GM19467 (cell line): ENCODE measurements around the gene YWHAB.
"Not testable (repeated sequence)": the region's sequence is repeated elsewhere in the genome, so short reads cannot be mapped to it uniquely, and the experiment has no call there.

Experiments
- ATAC-seq: cut with Tn5 transposase; IDR thresholded peaks from one replicate; pipeline ENCODE4 v1.9.1; 2021; ENCODE audit warnings: mild to moderate bottlenecking, moderate library complexity; ENCODE audit not compliant: unreplicated experiment

YWHAB gene

DNA sequence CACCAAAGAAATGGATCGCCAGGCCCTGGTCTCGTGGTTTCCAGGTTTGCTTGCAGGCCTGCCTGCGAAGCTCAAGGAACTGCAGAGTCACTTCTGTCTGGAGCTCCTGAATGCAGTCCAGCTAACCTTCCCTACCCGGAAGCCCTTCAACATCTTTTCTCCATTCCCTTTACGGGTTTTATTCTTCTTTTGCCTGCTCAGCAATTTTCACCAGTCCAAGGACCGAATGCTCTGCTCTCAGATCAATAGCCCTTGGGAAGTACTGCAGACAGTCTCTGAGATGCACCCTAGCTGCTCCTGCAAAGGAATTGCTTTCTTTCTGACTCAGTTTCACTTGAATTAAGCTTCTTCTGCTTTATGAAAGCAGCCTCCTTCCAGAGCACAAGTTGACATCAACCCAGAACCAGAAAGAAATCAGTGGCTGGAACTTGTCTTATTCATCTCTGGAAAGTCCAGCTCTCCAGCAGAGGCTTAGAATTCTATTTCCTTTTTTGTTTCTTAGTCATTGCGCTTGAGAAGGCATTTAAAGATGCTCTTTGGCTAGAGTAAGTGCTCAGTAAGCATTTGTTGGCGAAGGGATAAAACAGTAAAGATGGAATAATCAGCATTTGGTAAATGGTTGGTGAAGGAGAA is 18.7 kb upstream of the YWHAB start:
- no peak for ATAC-seq

DNA sequence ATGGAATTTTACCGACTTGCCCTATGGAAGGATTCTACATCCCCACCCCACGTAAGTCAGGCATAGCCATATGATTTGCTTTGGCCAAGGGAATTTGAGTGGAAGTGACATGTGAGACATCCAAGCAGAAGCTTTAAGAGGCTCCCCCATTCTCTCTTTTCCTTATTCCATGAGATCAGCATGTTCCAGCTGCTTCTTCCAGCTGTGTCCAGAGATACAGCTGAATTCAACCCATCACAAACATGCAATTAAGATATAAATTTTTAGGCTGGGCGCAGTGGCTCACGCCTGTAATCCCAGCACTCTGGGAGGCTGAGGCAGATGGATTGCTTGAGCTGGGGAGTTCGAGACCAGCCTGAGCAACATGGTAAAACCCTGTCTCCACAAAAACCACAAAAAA is 16.0 kb upstream of the YWHAB start:
- ATAC-seq, result no peak

DNA sequence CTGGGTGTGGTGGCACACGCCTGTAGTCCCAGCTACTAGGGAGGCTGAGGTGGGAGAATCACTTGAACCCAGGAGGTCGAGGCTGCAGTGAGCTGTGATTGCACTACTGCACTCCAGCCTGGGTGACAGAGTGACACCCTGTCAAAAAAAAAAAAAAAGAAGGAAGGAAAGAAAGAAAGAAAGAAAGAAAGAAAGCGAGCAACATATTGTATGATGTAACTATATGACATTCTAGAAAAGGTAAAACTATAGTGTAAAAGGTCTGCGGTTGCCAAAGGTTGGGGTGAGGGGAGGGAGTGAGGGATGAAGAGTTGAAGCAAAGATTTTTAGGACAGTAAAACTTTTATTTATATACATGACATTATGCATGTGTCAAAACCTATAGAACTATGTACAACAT is 3.1 kb upstream of the YWHAB start:
- ATAC-seq, result not testable (repeated sequence)

DNA sequence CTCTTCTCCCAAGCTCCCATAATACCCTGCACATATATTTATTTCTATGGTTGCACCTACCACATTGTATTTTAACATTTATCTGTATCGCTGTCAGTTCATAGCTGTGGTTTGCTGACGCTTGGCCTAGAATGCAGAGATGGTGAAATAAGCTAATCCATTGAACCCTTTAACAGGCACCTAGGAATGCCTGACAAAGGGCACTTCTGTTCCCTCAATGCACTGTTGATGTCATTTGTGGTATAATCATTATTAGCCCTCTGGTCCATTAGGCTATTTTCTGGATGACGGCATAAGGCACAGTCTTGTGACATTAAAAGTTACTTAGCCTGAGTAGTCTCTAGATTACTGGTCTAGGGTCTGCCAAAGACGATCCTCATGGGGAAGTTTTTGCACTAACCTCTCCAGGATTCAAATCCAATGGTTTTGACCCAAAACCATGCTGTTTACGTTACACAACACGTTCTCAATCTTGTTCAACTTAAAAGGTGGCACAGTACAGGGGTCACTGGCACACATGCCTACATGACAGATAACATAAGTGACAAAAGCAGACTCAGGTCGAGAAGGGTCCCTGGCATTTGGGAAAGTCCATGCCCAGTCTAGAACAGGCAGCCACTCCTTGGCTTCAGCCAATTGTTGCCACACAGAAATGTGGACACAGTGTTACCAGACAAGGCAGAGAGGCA is 2.1 kb upstream of the YWHAB start:
- no peak for ATAC-seq

DNA sequence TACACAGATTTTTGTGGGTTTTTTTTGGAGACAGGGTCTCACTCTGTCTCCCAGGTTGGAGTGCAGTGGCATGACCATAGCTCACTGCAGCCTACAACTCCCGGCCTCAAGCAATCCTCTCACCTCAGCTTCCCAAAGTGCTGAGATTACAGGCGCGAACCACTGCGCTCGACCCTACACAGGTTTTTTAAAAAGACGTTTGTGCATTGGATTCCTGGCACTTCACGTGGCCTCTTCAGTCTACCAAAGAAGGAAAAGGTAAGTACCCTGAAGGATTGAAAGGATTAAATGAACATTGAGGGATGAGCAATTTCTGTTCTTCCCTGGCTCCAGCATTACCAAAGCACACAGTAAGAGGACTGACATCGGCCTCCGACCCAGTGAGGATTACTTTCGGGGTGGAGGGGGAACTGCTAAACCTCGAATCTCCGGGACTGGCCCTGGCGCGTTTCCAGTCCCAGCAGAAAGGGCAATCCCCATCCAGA is 556 bp upstream of the YWHAB start:
- no peak for ATAC-seq

DNA sequence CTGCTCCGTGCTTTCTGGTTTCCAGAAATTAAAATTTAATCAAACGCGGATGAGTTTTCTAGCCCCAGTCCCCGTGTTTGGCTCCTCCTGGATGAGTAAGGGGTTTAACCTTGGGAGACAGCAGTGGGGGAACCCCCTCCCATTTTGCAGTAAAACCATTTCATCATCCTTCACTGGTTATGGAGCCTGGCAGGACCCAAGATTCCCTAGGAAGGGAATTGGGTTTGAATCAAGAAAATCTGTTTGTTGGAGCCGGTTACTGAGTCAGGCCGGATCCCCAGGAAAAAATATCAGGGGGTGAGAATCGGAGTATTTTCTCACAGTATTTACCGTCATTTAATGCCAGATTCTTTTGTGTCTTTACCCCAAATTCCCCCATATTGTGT is 754 bp downstream of the YWHAB start:
- ATAC-seq, result no peak

DNA sequence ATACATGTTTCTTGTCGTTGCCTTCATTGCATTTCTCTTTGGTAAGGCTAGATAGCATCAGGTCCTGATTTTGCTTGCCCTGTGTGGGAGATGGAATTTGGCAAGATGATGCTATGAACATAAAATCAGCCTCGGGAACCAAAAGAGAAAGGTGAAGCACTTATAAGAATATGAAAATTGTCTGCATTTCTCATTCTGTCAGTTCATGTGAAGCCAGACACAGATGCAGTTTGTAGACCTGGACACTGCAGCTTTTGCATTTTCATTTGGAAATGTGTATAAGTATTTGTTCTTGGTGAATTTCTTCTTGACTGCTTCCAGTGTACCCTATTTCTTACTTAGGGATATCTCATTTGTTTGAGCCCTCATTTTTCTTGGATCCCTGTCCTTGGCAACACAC is 1.3 kb downstream of the YWHAB start:
- ATAC-seq, result no peak

DNA sequence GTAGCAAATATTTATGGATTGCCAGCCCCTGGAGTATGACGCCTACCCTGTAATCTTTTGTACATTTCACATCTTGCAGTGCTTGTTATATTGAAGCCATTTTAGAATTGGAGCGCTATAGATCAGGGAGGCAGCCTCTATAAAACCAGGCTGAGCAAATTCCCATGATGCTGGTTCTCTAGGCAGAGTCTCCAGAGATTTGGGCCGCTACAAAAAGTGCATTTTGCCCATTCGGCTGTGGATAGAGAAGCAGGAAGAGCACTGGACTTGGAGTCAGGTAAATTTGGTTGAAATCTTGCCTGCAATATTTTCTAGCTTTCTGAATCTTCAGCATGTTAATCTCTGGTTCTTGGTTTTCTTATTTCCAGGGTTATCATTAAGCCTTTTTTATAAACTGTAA is 2.0 kb downstream of the YWHAB start:
- ATAC-seq, result no peak

DNA sequence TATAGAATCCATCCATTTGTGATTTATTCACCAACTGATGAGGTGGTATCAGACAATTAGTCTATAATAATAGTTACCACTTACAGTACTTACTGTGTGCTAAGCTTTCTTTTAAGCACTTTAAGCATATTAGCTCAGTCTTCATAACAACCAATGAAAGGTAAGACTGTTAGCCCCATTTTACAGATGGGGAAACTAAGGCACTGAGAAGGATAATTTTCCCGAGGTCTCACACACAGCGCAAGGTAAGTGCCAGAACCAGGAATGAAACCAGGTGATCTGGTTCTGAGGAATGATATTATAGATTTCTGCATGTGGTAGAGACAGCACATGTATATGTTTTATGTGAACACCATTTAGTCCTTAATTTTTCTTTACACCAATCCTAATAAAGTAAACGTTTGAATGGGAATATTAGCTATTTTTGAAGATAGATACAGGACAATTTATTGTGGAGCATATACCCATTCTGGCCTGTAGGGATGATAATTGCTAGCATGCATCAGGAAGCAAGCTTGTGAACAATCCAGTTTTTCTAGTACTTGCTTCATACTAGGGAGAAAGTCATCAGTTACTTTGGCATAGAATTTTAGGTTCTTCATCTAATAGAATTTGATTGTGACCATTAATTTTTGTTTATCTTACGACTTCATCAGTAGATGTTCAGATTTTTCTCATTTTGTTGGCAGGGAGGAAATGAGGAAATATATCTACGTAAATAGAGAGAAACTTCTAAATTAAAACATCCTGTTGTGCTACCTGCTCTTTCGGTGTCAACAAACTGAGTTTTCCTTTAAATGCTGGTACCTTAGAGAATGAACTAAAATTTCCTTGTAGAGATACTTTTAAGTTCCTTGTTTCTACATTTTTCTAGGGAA is 3.0 kb downstream of the YWHAB start:
- ATAC-seq, result no peak

DNA sequence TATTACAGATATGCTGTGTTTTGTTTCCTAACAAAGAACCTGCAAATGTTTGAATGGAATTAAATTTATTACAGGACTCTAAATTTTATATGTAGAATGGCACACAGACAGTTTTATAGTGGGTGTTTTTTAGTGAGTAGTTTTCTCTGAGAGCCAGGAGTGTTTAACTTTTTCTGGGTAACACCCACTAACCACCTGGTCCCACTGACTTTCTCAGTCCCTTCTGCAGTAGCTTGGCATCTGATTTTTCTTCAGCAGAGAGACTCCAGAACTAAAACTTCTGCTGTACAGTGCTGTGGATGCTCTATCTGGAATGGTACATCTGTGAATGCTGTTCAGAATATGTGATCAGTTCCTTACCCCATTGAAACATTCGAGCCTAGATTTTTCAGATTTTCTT is 6.3 kb downstream of the YWHAB start:
- ATAC-seq, result no peak

DNA sequence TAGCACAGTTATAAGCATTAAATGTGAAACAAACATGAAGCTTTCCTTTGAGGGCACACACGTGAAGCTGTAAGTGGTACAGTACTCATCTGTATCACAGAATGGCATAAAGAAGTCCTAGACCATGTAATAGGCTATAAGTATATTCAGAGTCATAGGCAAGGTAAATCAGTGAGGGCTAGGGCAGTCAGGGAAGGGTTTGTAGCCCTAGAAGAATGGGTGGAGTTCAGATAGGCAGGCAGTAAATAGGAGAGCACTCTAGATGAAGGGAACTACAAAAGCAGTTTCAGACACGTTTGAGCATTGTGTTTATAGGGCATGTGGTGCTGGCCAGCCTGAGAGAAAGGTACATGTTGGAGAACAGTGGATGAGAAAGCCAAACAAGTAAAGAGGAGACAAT is 9.5 kb downstream of the YWHAB start:
- ATAC-seq, result no peak

DNA sequence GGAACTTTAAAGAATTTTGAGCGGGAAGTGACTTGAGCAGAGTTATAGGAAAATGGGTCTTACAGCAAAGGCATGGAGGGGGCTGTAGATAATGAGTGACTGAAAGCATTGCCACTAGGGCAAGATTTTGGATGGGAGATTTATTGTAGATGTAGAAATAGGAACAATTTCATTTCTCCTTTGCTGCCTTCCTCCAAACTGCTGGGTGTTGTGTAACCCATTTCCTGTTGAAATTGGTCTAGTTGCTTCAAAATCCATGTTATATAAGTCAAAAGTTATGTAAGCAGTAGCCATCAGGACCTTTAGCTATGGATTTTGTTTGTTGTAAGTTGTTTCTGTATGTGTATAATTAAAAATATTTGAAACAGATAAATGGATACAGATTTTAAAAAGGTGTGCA is 11.1 kb downstream of the YWHAB start:
- no peak for ATAC-seq

DNA sequence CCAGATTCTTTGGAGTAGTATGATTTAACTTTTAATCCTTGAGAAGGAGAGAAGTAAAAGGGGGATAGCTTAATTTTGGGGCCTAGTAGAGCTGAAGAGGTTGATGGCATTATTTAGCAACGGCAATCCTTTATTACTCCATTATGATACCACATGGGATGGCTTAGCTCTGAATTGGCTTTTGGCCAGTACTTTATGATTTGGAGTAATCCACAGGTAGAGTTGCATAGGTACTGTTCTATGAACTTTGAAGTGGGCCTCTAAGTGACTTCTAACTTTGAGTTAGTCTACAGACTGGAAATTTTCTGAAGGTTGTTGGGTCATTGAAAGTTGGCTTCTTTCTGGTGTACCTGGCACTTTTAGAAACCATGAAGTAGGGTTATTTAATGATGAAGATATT is 11.6 kb downstream of the YWHAB start:
- no peak for ATAC-seq

DNA sequence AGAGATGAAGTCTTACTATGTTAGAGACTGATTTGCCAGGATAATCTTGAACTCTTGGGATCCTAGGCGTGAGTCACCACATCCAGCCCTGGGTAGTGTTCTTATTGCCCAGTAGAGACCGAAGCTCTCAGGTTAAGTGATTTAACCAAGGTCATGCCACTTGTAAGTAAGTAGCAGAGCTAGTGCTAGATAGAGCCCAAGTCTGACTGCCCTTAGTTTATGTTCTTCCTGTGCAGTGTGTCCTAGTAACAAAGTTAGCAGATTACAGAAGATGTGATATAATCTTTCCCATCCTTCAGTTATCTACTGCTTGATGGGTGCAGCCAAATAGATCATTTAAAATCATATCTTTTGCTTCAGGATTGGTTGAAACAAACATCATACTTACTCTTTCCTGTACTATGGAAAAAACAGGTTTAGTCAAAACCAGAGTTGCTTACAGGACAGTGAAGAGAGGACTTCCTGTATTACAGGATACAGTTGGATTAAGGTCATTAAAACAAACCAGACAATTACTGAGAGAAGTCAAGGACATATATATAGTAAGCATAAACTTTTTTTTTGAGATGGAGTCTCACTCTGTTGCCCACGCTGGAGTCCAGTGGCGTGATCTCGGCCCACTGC is 14.8 kb downstream of the YWHAB start:
- no peak for ATAC-seq

DNA sequence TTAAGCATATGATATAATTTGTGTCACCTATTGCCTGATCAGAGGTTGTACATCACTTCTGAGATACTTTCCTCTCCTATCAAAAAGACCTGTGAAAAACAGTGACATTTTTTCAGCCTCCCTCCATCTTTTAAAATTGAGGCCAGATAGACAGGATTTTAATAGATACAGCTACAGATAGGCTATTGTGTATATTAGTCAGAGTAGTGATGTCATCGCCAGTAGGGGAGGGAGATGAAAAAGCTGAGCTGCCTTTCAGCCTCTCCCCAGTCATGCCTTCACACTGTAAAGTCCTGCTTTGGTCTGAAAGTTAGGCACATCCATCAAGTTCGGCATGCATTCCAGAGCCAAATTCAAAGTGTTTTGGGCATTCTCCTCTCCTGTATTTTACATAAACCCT is 16.5 kb downstream of the YWHAB start:
- no peak for ATAC-seq

DNA sequence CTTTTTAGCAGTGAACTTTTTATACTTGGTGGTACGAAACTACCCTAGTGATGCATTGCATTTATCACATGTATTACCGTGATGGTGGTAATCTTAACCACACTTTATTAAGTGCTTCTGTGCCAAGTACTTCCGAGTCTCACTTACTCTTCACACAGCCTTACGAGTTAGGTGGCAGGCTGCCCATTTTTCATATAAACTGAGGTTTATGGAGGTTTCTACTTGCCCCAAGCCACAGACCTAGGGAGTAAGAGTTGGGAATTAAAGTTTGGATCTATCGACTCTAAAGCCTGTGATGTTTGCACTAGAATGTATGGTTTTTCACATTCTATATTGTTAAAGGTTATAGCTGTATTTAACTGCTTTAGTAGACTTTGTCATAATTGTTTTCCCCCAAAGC is 18.9 kb downstream of the YWHAB start:
- ATAC-seq, result no peak

DNA sequence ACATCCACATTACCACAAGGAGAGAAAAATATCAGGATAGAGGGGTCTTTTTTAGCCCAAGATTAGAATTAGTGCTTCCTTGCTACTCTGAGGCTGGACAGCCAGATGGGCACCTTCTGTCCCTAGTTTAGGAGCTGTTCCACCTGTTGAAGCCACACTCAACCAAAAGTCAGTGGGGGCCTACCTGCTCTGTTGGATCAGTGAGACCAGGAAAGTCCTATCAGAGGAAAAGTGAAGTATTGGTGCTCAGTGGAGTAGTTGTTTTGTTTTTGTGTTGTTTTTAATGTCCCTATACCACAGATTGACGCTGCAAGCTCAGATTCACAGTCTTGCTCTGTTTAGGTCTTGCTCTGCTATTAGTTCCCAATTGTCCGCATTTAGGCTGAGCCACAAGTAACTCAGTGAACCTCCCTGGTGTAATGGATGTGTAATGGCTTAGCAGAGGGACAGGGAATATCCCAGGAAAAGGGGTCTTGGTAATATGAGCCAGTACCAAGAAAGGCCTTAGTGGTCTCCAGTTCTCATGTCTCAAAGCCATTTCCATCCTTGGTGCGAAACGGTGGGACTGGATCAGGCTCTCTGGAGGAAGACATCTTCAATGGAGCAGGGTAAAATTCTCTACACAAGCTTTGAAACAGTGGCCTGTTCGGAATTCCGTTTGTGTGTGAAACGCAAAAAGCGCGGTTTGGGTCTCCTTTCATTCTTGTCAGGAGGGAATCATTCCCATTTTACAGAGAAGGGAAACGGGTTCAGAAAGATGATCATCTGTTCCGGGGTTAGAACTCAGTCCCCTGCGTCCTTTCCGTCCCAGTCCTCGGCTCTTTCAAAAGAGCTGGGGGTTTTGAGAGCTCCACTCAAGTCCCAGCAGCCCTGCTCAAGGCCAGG is 23.7 kb downstream of the YWHAB start:
- no peak for ATAC-seq

DNA sequence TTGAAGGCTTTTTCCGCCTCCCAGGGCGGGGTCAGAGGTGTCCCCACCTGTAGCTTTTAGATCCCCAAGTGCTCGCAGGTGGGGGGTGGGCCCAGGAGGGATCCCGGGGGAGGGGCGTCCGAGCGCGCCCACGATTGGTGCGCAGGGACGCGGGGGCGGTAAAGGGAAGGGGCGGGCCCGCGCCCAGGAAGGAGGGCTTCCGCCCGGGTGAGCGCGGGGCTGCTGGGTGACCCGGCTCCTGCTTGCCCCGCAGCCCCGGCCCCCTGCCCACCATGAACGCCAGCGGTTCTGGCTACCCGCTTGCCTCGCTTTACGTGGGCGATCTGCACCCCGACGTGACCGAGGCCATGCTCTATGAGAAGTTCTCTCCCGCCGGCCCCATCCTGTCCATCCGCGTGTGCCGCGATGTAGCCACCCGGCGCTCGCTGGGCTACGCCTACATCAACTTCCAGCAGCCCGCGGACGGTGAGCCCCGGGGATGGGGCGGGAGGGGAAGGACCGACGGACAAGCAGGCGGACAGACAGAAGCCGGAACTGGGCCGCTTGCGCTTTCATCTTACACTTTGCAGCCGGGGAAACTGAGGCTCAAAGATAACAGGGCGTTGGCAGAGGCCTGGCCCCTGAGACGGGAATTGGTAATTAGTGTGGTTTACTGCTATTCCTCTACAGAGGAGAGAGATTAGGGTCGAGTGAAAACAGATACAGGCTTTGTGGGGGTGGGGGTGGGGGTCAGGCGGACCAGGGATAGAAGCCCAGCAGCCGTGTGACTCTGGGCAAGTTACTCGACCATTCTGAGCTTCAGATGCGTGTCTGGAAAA is 24.6 kb downstream of the YWHAB start, which contains the start of gene PABPC1L:
PABPC1L (plus strand) TSS at position 189 of the 818 bp plus-strand sequence; CDS start at position 273, 84 bp downstream.
- ATAC-seq, result peak; percentile 89

DNA sequence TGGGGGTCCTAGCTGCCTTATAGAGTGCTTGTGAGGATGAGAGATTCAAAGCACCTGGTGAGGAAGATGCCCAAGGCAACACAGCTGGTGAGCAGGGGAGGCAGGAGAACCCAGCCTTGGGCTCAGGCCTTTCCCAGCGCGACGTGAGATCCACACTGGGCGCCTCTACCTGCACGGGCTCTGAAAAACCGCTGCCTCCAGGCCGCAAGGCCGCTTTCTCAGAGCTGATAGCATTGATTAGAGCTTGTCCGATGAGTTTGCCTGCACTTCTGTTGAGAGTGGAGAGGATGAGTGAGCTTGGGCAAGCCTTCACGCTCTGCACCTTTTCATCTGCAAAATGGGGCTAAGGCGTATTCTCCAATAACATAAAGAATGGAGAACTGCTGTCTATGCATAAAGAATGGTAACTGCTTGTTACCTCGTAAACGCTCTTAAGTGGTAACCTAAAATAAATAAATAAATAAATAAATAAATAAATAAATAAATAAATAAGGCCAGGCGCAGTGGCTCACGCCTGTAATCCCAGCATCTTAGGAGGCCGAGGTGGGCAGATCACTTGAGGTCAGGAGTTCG is 25.3 kb downstream of the YWHAB start:
- ATAC-seq, result no peak
